ENCODE results near the gene CHRNG. TPM values are rescaled to one million over a fixed set of nuclear protein-coding genes. Genes with fewer than 3 reads are reported as not detected.

CHRNG gene
- total and polyA plus RNA-seq, 2 experiments from 2014 or later, result not detected

GRCh38 chr2:232534940-232535651 is 4.4 kb upstream of the CHRNG start:
- ATAC-seq (no peak), DNase-seq (ENCODE audit: low spot score) (no peak)
- no peaks in the 10 kb centered on the region for H3F3A ChIP-seq (replicated peaks; ENCODE audit: low read depth)
- Mint-ChIP-seq H3K27me3 (ENCODE audit: insufficient read depth, low read depth, poor library complexity) (peaks cover 16% of the 10 kb centered on the region), H3K27ac (no peak overlapping the region), H3K4me3 (no peak overlapping the region), H3K4me1 (peaks cover 31% of the 10 kb centered on the region), H3K36me3 (ENCODE audit: low read depth) (peaks cover 4% of the 10 kb centered on the region; the same call in 1 of the 3 replicates), H3K9me3 (peaks cover 8% of the 10 kb centered on the region; the same call in 2 of the 3 replicates)
- H3K79me2 ChIP-seq (replicated peaks; ENCODE audit: insufficient read depth), result no peaks in the 10 kb centered on the region
- H3K4me1 ChIP-seq (ENCODE audit: insufficient read depth), result peaks cover 4% of the 10 kb centered on the region; the same call in 1 of the 2 replicates
- no peak overlapping the region for H2AFZ ChIP-seq
- H3K27me3 ChIP-seq (ENCODE audit: insufficient read depth), result no peaks in the 10 kb centered on the region
- TF ChIP-seq ZNF331 (CRISPR knock-in tag; IDR thresholded peaks at IDR 0.05; ENCODE audit: low read depth), result no peak
- H3K9me2 ChIP-seq (ENCODE audit: insufficient read depth), result no peaks in the 10 kb centered on the region
- no peak overlapping the region for H3K4me2 ChIP-seq
- H3K27ac ChIP-seq (ENCODE audit: low read depth), result no peak overlapping the region
- no peaks in the 10 kb centered on the region for H4K20me1 ChIP-seq (replicated peaks; ENCODE audit: insufficient read depth)
- H3K36me3 ChIP-seq (ENCODE audit: insufficient read depth), result no peaks in the 10 kb centered on the region
- no peak overlapping the region for H3K4me3 ChIP-seq

GRCh38 chr2:232535761-232536530 is 3.5 kb upstream of the CHRNG start:
- peaks cover 8% of the 10 kb centered on the region; the same call in 2 of the 3 replicates for H3K9me3 Mint-ChIP-seq
- Histone ChIP-seq H3K9me2 (ENCODE audit: insufficient read depth) (no peaks in the 10 kb centered on the region), H3K36me3 (ENCODE audit: insufficient read depth) (no peaks in the 10 kb centered on the region), H3K27ac (ENCODE audit: low read depth) (no peak overlapping the region), H3K4me3 (no peak overlapping the region), H2AFZ (no peak overlapping the region), H3K79me2 (replicated peaks; ENCODE audit: insufficient read depth) (no peaks in the 10 kb centered on the region), H3K27me3 (ENCODE audit: insufficient read depth) (no peaks in the 10 kb centered on the region), H3K4me1 (ENCODE audit: insufficient read depth) (peaks cover 4% of the 10 kb centered on the region; the same call in 1 of the 2 replicates), H3K4me2 (no peak overlapping the region), H3F3A (replicated peaks; ENCODE audit: low read depth) (no peaks in the 10 kb centered on the region), H4K20me1 (replicated peaks; ENCODE audit: insufficient read depth) (no peaks in the 10 kb centered on the region)
- H3K27ac Mint-ChIP-seq, result no peak overlapping the region
- peaks cover 28% of the 10 kb centered on the region for H3K4me1 Mint-ChIP-seq
- DNase-seq (ENCODE audit: low spot score), result no peak
- no peak overlapping the region; the same call in 2 of the 3 replicates for H3K4me3 Mint-ChIP-seq
- peaks cover 13% of the 10 kb centered on the region for H3K27me3 Mint-ChIP-seq (ENCODE audit: insufficient read depth, low read depth, poor library complexity)
- H3K36me3 Mint-ChIP-seq (ENCODE audit: low read depth), result peaks cover 4% of the 10 kb centered on the region; the same call in 1 of the 3 replicates
- no peak for ATAC-seq
- TF ChIP-seq JUNB (IDR thresholded peaks at IDR 0.05; ENCODE audit: unreplicated experiment) (no peak), EZH2 (IDR thresholded peaks at IDR 0.05; ENCODE audit: low read depth, unreplicated experiment) (no peak), NANOG (IDR thresholded peaks at IDR 0.05; ENCODE audit: borderline replicate concordance) (no peak), ZNF331 (CRISPR knock-in tag; IDR thresholded peaks at IDR 0.05; ENCODE audit: low read depth) (no peak), EZH2phosphoT487 (IDR thresholded peaks at IDR 0.05; ENCODE audit: unreplicated experiment) (no peak), REST (IDR thresholded peaks at IDR 0.05; ENCODE audit: unreplicated experiment) (no peak), ZNF114 (CRISPR knock-in tag; IDR thresholded peaks at IDR 0.05) (no peak), CTCF (conservative IDR thresholded peaks at IDR 0.05; ENCODE audit: low read depth in 2 of 2) (no peak)
